Iris pigment epithelial cell (primary cell): Measurements from ENCODE around the gene RPL31.
A peak's percentile ranks its signal among the peaks of the same experiment; 100 is the strongest.

Source experiments
- DNase-seq: peaks from one replicate; pipeline ENCODE4 v3.0.0-alpha.2; 2011; ENCODE audit warnings: low read depth

The RPL31 gene

DNA sequence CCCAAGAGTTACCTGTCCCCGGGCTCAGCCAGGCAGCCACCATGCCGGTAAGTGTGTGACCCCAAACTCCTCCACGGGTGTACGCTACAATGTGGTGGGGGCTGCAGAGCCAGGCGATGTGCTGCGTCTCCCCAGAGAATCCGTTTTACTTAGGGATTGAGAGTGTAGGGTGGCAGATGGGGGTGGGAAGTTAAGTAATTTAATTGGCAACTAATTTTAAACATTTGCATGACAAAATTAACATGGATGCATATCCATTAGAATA lies 26.6 kb upstream of the RPL31 start:
- no peak for DNase-seq

DNA sequence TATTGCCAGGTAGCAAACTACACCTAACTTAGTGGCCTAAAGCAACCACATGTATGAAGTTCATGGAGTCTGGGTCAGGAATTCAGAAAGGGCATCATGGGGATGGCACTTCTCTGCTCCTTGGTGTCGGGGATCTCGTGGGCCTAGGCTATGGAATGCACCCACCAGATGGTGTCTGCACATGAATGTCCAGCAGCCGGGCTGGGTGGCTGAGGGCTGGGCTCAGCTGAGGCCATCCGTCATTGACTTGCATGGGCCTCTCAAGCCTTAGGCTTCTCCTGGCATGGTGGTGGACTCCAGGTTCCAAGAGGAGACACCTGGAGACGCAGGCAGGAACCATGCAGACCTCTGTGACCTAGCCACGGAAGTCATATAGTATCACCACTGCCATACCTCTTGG lies 26.0 kb upstream of the RPL31 start:
- DNase-seq, result no peak

GRCh38 chr2:100976645-100977391 lies 25.3 kb upstream of the RPL31 start:
- DNase-seq, result no peak

DNA sequence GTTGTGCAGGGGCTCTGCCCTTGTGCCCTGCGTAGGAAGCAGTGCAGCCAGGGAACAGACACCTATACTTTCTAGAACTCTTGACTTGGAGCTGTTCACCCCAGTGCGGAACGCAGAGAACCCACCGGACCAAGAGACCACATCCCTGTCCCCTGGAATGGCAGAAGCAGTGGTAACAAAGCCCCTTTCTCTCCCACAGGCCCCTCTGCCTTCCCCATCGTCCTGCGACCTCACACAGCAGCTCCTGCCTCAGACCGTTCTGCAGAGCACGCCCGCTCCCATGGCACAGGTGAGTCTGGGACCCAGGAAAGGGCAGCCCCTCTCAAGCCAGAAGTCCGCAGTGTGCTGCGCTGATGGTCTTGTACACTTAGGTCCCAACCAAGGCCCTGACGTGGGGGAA lies 24.6 kb upstream of the RPL31 start:
- DNase-seq, result no peak

DNA sequence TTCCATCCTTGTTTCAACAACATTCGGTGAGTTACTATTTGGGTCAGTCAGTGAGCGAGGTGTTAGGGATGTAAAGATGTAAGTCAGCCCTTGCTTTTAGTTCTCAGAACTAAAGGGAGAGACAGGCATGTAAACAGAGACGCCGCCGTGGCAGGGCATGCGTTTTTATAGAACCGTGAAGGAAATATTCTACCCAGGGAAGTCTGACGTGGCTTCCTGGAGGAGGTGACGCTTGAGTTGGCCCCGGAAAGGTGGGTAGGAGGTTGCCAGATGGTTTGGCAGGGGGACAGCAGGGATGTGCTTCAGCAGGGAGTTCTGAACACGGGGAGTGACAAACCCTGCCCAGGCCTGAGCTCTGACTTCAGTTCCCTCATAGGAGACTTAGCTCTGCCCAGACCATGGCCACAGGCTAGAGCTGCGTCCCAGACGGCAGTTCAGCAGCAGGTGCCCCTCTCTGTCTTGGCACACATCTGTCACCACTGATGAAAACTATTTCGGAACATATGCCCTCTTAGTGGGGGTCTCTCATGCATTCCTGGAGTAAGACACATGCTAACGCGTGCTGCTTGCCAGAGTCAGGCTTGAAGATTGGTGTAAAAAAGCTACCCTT lies 23.4 kb upstream of the RPL31 start:
- DNase-seq, result peak; percentile 15

- DNase-seq, result no peak
Observed at GRCh38 chr2:100980046-100980445, 22.0 kb upstream of the RPL31 start.

- DNase-seq, result no peak
Observed at GRCh38 chr2:100981011-100981410, 21.1 kb upstream of the RPL31 start.

- DNase-seq, result no peak
Observed at GRCh38 chr2:100982431-100982861, 19.6 kb upstream of the RPL31 start.

- no peak for DNase-seq
Observed at GRCh38 chr2:100983201-100983600, 18.9 kb upstream of the RPL31 start.

DNA sequence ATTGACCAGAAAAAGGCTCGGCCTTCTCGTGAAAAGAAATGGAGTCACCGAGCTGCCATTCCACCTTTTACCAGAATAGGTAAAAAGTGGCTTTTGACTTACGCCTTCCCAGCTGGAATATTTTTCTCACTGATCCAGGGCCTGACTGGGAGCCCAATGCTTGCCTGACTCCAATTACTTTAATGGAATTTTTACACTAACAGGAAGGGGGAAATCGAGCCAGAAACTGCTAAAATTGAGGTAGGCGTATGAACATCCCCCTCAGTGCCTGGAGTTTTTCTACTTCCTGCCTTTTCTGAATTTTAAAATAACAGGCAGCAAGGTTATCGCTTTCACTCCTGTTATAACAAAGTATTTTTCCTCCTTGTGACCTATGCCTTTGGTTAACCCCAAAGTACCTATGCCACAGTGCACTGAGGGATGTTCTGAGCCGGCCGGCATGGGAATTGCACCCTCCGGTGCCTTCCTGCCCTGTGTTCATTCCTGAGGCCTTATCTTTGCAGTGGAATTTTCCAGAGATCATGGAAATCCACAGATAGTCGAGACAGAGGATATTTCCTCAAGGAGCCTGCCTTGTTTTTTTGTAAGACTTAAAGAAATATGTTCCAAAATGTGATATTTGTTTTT lies 18.3 kb upstream of the RPL31 start:
- no peak for DNase-seq

DNA sequence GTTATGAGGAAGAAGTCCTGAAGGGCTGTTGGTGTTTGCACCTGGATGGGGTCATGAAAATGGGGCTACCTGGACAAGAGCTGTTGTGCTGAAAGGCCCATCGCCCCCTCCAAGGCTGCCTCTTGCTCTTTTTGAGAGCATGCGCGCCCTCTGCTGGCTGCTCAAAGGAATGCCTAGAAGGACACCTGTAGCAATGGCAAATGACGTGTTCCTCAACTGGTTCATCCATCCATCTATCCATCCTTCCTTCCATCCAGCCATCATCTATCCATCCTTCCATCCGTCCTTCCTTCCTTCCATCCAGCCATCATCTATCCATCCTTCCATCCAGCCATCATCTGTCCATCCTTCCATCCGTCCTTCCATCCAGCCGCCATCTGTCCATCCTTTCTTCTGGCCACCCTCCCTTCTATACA lies 17.2 kb upstream of the RPL31 start:
- DNase-seq, result peak; percentile 62

GRCh38 chr2:100986157-100986556 lies 15.9 kb upstream of the RPL31 start:
- no peak for DNase-seq

DNA sequence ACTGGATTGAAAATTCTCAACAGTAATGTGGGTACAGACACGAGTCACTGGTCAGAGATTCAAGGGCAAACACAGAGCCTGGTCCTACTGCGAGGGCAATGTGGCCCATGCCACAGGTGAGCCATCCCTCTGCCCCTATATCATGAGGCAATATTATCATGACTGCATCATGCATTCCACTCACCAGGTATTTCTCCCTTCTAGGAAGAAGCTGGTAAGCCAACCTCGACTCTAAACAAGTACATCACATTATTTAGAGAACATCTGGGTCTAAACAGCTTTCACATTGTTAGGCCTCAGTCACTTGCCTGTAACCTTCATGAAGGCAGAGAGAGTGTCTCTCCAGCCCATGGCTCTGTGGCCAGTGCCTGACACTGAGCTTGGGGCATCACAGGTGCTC lies 14.6 kb upstream of the RPL31 start:
- DNase-seq, result no peak

DNA sequence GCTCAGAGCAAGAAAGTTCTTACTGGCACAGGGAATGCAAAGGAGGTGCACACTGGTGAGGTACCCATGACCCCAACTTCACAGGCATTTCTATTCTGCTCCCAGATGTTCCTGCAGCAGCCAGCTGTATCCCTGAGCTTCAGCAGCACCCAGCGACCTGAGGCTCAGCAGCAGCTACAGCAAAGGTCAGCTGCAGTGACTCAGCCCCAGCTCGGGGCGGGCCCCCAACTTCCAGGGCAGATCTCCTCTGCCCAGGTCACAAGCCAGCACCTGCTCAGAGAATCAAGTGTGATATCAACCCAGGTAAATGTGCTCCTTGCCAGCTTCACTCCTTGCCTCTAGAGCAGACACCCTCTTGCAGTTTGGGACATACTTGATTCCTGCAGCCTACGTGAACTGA lies 14.1 kb upstream of the RPL31 start:
- no peak for DNase-seq

GRCh38 chr2:100988630-100989417 lies 13.3 kb upstream of the RPL31 start:
- DNase-seq, result no peak

GRCh38 chr2:100989666-100990065 lies 12.4 kb upstream of the RPL31 start:
- DNase-seq, result no peak

- DNase-seq, result no peak
Observed at GRCh38 chr2:100990166-100990565, 11.9 kb upstream of the RPL31 start.

- DNase-seq, result no peak
Observed at GRCh38 chr2:100990650-100991403, 11.3 kb upstream of the RPL31 start.

GRCh38 chr2:100991404-100991773 lies 10.7 kb upstream of the RPL31 start:
- DNase-seq, result no peak

- no peak for DNase-seq
Observed at GRCh38 chr2:100992262-100992661, 9.8 kb upstream of the RPL31 start.

GRCh38 chr2:100993294-100993693 lies 8.8 kb upstream of the RPL31 start:
- DNase-seq, result no peak
